ENCODE results near the gene COMMD1. TPM values are rescaled to one million over a fixed set of nuclear protein-coding genes. Genes with fewer than 3 reads are reported as not detected.

The COMMD1 gene
- total and polyA plus RNA-seq, 10 donors: 23.9 to 40.1 (median 35.0) TPM

- H3K27me3 ChIP-seq (replicated peaks in 1 of 7): no peaks in the 10 kb centered on the region
- no peak for DNase-seq
Observed at GRCh38 chr2:62147610-62148301, 242.3 kb downstream of the COMMD1 start.

GRCh38 chr2:62149708-62150107, 244.2 kb downstream of the COMMD1 start:
- no peak overlapping the region for H3K27ac ChIP-seq
- TF ChIP-seq POLR2AphosphoS5 (IDR thresholded peaks at IDR 0.05): no peak
- no peak for TF ChIP-seq CTCF (IDR thresholded peaks at IDR 0.05 in 8 of 11, conservative IDR thresholded peaks at IDR 0.05 in 3 of 11)
- TF ChIP-seq POLR2A (IDR thresholded peaks at IDR 0.05): no peak
- H3K4me3 ChIP-seq: no peak overlapping the region
- peaks cover 0 to 2% (median under 1%) of the 10 kb centered on the region in 8 donors for H3K9me3 ChIP-seq
- no peaks in the 10 kb centered on the region for H3K36me3 ChIP-seq
- H3K27me3 ChIP-seq (replicated peaks in 1 of 7): no peaks in the 10 kb centered on the region
- peaks cover 0 to 27% (median 4%) of the 10 kb centered on the region in 6 donors for H3K4me1 ChIP-seq
- no peak for DNase-seq
- intact Hi-C loops (cut with DNase I; ENCODE audit: low total_unique reads): no loop called here

More at GRCh38 chr2:62147610-62148301, 242.3 kb downstream of the COMMD1 start:
- Histone ChIP-seq H3K27ac (no peak overlapping the region), H3K4me1 (peaks cover 0 to 27% (median 4%) of the 10 kb centered on the region in 6 donors), H3K9me3 (no peaks in the 10 kb centered on the region), H3K36me3 (no peaks in the 10 kb centered on the region), H3K4me3 (no peak overlapping the region)
- 70 to 90% (median 84%) methylated on average over 4 of the region's 4 CpGs for WGBS, 5 donors
- intact Hi-C loops (cut with DNase I; ENCODE audit: low total_unique reads): no loop called here
- TF ChIP-seq CTCF (IDR thresholded peaks at IDR 0.05 in 8 of 11, conservative IDR thresholded peaks at IDR 0.05 in 3 of 11) (no peak), POLR2AphosphoS5 (IDR thresholded peaks at IDR 0.05) (no peak), POLR2A (IDR thresholded peaks at IDR 0.05) (no peak)

GRCh38 chr2:62150597-62151305, 245.3 kb downstream of the COMMD1 start:
- Histone ChIP-seq H3K27ac (no peak overlapping the region), H3K4me1 (peaks cover 0 to 20% (median under 1%) of the 10 kb centered on the region in 6 donors), H3K36me3 (no peaks in the 10 kb centered on the region), H3K9me3 (peaks cover 0 to 12% (median 10%) of the 10 kb centered on the region in 8 donors), H3K27me3 (replicated peaks in 1 of 7) (no peaks in the 10 kb centered on the region), H3K4me3 (no peak overlapping the region)
- WGBS, 5 donors: 78 to 89% (median 84%) methylated on average over 6 of the region's 6 CpGs
- DNase-seq: no peak
- TF ChIP-seq POLR2A (IDR thresholded peaks at IDR 0.05) (no peak), POLR2AphosphoS5 (IDR thresholded peaks at IDR 0.05) (no peak)
- intact Hi-C loops (cut with DNase I; ENCODE audit: low total_unique reads): no loop called here

- Histone ChIP-seq H3K27ac (no peak overlapping the region), H3K4me1 (peaks cover 0 to 14% (median 0%) of the 10 kb centered on the region in 6 donors), H3K27me3 (replicated peaks in 1 of 7) (no peaks in the 10 kb centered on the region), H3K9me3 (peaks cover 0 to 13% (median 11%) of the 10 kb centered on the region in 8 donors), H3K36me3 (no peaks in the 10 kb centered on the region), H3K4me3 (no peak overlapping the region)
- 88 to 91% (median 90%) methylated on average over 4 of the region's 4 CpGs for WGBS, 5 donors
- no peak for TF ChIP-seq POLR2A (IDR thresholded peaks at IDR 0.05)
- TF ChIP-seq POLR2AphosphoS5 (IDR thresholded peaks at IDR 0.05): no peak
- TF ChIP-seq CTCF (IDR thresholded peaks at IDR 0.05 in 8 of 11, conservative IDR thresholded peaks at IDR 0.05 in 3 of 11): no peak
- intact Hi-C loops (cut with DNase I; ENCODE audit: low total_unique reads): no loop called here
- DNase-seq: no peak
Observed at GRCh38 chr2:62151306-62151638, 245.8 kb downstream of the COMMD1 start.
